Activated CD4-positive, alpha-beta T cell treated with anti-CD3 and anti-CD28 coated beads, Interleukin-2, amount 10 ng/mL, durations not matched to agents 7 days and 5 days (primary cell): ENCODE data around the gene IMPG2. TPM values are rescaled to one million over a fixed set of nuclear protein-coding genes. Genes with fewer than 3 reads are reported as not detected.
"Not testable (repeated sequence)": the region's sequence is repeated elsewhere in the genome, so short reads cannot be mapped to it uniquely, and the experiment has no call there.

ENCODE experiments used
- CTCF ChIA-PET: fragments of 350-600 bp; sonication (Branson Sonifier 250); formaldehyde crosslinking; loops from one replicate; lab custom pipeline; 2021; ENCODE audit warnings: antibody characterized with exemption; lab: Charles Lee
- POLR2A ChIA-PET: fragments of 350-600 bp; sonication (Branson Sonifier 250); formaldehyde crosslinking; loops from one replicate; lab custom pipeline; 2021; ENCODE audit warnings: antibody characterized with exemption; lab: Charles Lee
- DNase-seq: peaks from one replicate; pipeline ENCODE4 v3.0.0-alpha.2; 2020
- H3K27ac Mint-ChIP-seq: one replicate; pipeline ENCODE4 v1.8.0; 2021; ENCODE audit warnings: mild to moderate bottlenecking, moderate library complexity, mixed read lengths
- H3K27me3 Mint-ChIP-seq: one replicate; pipeline ENCODE4 v1.8.0; 2021; ENCODE audit warnings: mixed read lengths
- H3K36me3 Mint-ChIP-seq: one replicate; pipeline ENCODE4 v1.8.0; 2021; ENCODE audit warnings: low read depth, mixed read lengths
- H3K4me1 Mint-ChIP-seq: one replicate; pipeline ENCODE4 v1.8.0; 2021; ENCODE audit warnings: mixed read lengths
- H3K4me3 Mint-ChIP-seq: one replicate; pipeline ENCODE4 v1.8.0; 2021; ENCODE audit warnings: mild to moderate bottlenecking, moderate library complexity, mixed read lengths
- H3K9me3 Mint-ChIP-seq: one replicate; pipeline ENCODE4 v1.8.0; 2021; ENCODE audit warnings: mixed read lengths
- total RNA-seq, 2 experiments: library from RNA; stranded (reverse); gene quantifications; one replicate each; pipeline ENCODE4 v1.2.3, GENCODE V29; 2021

The IMPG2 gene
- under 1 TPM; 0.37 to 0.50 TPM for total RNA-seq

- CTCF ChIA-PET = no interaction called here
Measured at GRCh38 chr3:101320475-101320874, at the start of gene IMPG2. Gene IMPG2, minus strand, starts transcription at chr3:101320575. Its CDS starts 203 bp downstream, at chr3:101320372.

GRCh38 chr3:101362406-101362805 is 42.0 kb upstream of the IMPG2 start:
- CTCF ChIA-PET = no interaction called here
- H3K36me3 Mint-ChIP-seq = peaks cover 55% of the 10 kb centered on the region
- no peak overlapping the region for H3K4me3 Mint-ChIP-seq
- peaks cover 9% of the 10 kb centered on the region for H3K9me3 Mint-ChIP-seq
- no peak overlapping the region for H3K27ac Mint-ChIP-seq
- H3K27me3 Mint-ChIP-seq = no peaks in the 10 kb centered on the region
- POLR2A ChIA-PET = no interaction called here
- no peaks in the 10 kb centered on the region for H3K4me1 Mint-ChIP-seq
- no peak for DNase-seq

More at GRCh38 chr3:101320475-101320874, at the start of gene IMPG2:
- no peaks in the 10 kb centered on the region for H3K36me3 Mint-ChIP-seq
- no peak within 1 kb of the TSS for H3K4me3 Mint-ChIP-seq
- no peak within 1 kb of the TSS for H3K27ac Mint-ChIP-seq
- no peak for DNase-seq
- H3K9me3 Mint-ChIP-seq = no peaks in the 10 kb centered on the region
- POLR2A ChIA-PET = interaction anchor here (0.6 kb wide), 1 partner anchor 70 kb away, joined by 5 read pairs; no protein-coding TSS in a partner anchor
- H3K27me3 Mint-ChIP-seq = no peaks in the 10 kb centered on the region
- no peaks in the 10 kb centered on the region for H3K4me1 Mint-ChIP-seq

DNA sequence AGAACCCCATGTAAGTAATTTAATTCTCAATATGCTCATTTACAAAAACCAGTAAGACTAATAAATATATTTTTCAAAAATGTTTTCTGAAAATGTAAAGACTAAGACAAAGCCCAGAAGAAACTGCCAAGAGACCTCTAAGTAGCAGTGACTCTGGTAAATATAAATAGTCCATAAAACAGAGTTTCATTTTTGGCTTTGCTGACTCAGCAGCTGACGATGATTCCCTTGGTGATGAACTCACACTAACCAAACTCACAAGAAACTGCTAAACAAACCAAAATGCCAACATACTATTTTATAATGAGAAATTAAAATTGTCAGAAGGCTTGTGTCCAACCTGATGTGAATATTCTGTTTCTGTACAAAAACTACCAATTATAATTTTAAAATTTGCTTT is 31.5 kb upstream of the IMPG2 start:
- ChIA-PET POLR2A (no interaction called here), CTCF (no interaction called here)
- Mint-ChIP-seq H3K9me3 (peaks cover 2% of the 10 kb centered on the region), H3K4me3 (no peak overlapping the region), H3K27me3 (no peaks in the 10 kb centered on the region), H3K27ac (no peak overlapping the region), H3K4me1 (peaks cover 2% of the 10 kb centered on the region), H3K36me3 (peaks cover 22% of the 10 kb centered on the region)
- no peak for DNase-seq

- CTCF ChIA-PET = no interaction called here
- Mint-ChIP-seq H3K9me3 (no peaks in the 10 kb centered on the region), H3K4me1 (no peaks in the 10 kb centered on the region), H3K27me3 (no peaks in the 10 kb centered on the region), H3K27ac (no peak overlapping the region), H3K36me3 (peaks cover 24% of the 10 kb centered on the region), H3K4me3 (no peak overlapping the region)
- POLR2A ChIA-PET = no interaction called here
- no peak for DNase-seq
Measured at GRCh38 chr3:101340591-101340990, 20.2 kb upstream of the IMPG2 start.

DNA sequence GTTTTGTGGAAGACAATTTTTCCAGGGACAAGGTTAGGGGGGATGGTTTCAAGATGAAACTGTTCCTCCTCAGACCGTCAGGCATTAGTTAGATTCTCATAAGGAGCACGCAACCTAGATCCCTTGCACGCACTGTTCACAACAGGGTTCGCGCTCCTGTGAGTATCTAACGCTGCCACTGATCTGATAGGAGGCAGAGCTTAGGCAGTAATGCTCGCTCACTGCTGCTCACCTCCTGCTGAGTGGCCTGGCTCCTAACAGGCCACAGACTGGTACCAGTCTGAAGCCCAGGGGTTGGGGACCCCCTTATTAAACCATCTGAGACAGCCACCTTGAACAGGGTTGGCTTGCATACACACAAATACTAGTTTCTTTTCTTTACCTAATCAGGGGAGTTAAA is 13.5 kb upstream of the IMPG2 start:
- Mint-ChIP-seq H3K4me3 (no peak overlapping the region), H3K27me3 (no peaks in the 10 kb centered on the region), H3K4me1 (no peaks in the 10 kb centered on the region), H3K36me3 (peaks cover 21% of the 10 kb centered on the region), H3K9me3 (no peaks in the 10 kb centered on the region), H3K27ac (no peak overlapping the region)
- DNase-seq = no peak
- ChIA-PET CTCF (no interaction called here), POLR2A (no interaction called here)

- POLR2A ChIA-PET = no interaction called here
- DNase-seq = no peak
- peaks cover 26% of the 10 kb centered on the region for H3K36me3 Mint-ChIP-seq
- no peak overlapping the region for H3K27ac Mint-ChIP-seq
- H3K4me1 Mint-ChIP-seq = no peaks in the 10 kb centered on the region
- H3K4me3 Mint-ChIP-seq = no peak overlapping the region
- CTCF ChIA-PET = interaction anchor here (0.7 kb wide), 1 partner anchor 201 kb away, joined by 4 read pairs; no protein-coding TSS in a partner anchor
- H3K27me3 Mint-ChIP-seq = no peaks in the 10 kb centered on the region
- no peaks in the 10 kb centered on the region for H3K9me3 Mint-ChIP-seq
Measured at GRCh38 chr3:101329016-101329673, 8.8 kb upstream of the IMPG2 start.

DNA sequence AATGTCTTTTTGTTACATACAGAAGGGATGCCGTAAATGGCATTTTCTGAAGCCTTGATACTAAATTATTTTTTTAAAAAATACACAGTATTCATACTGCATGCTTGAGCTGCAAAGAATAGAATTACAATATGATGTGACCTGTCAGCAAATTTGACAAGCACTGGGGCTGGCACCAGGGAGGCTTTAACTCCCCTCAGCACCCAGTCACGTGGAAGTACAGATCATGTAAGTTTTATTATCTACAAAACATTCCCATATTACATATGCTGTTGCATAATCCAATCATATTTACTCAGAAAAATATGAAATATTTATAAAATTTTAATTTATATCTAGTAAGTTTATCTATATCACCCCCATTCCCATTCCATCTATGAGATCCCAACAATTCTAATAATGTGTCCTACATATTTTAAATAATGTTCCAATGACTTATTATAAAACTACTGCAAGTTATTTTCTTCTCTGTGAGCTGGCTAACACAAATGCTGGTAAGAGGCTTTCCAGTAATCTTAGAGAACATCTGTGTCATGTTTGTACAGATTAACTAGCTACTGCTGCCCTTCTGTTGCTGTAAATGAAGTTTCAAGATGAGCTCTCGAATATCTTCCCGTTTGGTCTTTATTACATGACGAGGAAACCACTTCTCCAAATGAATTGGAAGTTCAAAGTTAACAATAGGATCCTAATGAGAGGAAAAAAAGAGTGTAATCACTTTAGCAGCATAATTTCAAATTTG is 5.2 kb upstream of the IMPG2 start:
- ChIA-PET POLR2A (no interaction called here), CTCF (no interaction called here)
- Mint-ChIP-seq H3K36me3 (peaks cover 23% of the 10 kb centered on the region), H3K4me1 (no peaks in the 10 kb centered on the region), H3K27me3 (no peaks in the 10 kb centered on the region), H3K4me3 (no peak overlapping the region), H3K27ac (no peak overlapping the region), H3K9me3 (no peaks in the 10 kb centered on the region)
- no peak for DNase-seq

DNA sequence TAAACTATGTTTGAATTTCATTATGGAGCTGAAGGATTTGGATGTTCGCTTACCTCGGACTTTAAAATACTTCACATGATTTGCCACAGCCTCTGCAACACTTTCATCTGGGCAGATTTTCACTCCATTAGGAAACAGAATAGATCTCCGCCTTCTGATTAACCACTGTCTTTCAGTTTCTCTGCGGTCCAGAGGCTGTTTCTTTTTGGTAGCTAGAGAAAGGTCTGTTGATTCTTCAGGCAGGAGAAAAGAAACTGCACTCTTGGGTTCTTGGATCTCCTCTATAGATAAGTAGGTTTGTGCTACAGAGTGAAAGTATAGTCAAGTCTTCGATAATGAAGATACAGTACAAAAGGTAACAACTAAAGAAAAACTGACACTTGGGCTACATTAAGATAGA is 844 bp downstream of the IMPG2 start:
- POLR2A ChIA-PET = no interaction called here
- H3K9me3 Mint-ChIP-seq = no peaks in the 10 kb centered on the region

GRCh38 chr3:101312545-101312944 is 7.8 kb downstream of the IMPG2 start:
- peaks cover 19% of the 10 kb centered on the region for H3K9me3 Mint-ChIP-seq
- no peak overlapping the region for H3K4me3 Mint-ChIP-seq
- ChIA-PET CTCF (interaction anchor here (1.2 kb wide), 1 partner anchor 28 kb away, joined by 3 read pairs; no protein-coding TSS in a partner anchor), POLR2A (no interaction called here)
- H3K36me3 Mint-ChIP-seq = peaks cover 13% of the 10 kb centered on the region
- no peaks in the 10 kb centered on the region for H3K27me3 Mint-ChIP-seq
- no peaks in the 10 kb centered on the region for H3K4me1 Mint-ChIP-seq
- H3K27ac Mint-ChIP-seq = no peak overlapping the region
- DNase-seq = no peak

More for the DNA sequence above, 844 bp downstream of the IMPG2 start:
- Mint-ChIP-seq H3K27me3 (no peaks in the 10 kb centered on the region), H3K4me1 (no peaks in the 10 kb centered on the region), H3K36me3 (no peaks in the 10 kb centered on the region), H3K4me3 (no peak overlapping the region), H3K27ac (no peak overlapping the region)
- DNase-seq = no peak
- CTCF ChIA-PET = no interaction called here

GRCh38 chr3:101311676-101312075 is 8.7 kb downstream of the IMPG2 start:
- no peak overlapping the region for H3K27ac Mint-ChIP-seq
- H3K4me1 Mint-ChIP-seq = no peaks in the 10 kb centered on the region
- H3K36me3 Mint-ChIP-seq = peaks cover 16% of the 10 kb centered on the region
- H3K4me3 Mint-ChIP-seq = no peak overlapping the region
- no peak for DNase-seq
- H3K27me3 Mint-ChIP-seq = no peaks in the 10 kb centered on the region
- ChIA-PET POLR2A (no interaction called here), CTCF (interaction anchor here (0.6 kb wide), 1 partner anchor 74 kb away, joined by 5 read pairs; no protein-coding TSS in a partner anchor)
- peaks cover 23% of the 10 kb centered on the region for H3K9me3 Mint-ChIP-seq

DNA sequence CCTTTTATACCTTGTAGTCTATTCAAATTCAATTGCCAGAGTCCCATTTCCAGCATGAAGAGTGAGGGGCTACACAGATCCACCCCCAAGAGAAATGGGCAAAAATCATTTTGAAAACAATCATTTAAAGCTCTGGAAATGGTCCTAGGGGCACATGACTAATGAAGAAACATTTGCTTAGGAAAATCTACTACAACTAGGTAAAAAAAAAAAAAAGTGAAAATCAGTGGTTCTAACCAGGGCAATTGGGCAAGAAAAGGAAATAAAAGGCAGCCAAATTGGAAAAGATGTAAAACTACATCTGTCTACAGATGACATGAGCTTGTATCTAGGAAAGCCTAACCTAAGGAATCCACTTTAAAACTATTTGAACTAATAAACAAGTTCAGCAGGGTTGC is 9.4 kb downstream of the IMPG2 start:
- no peak for DNase-seq
- Mint-ChIP-seq H3K27me3 (no peaks in the 10 kb centered on the region), H3K4me3 (no peak overlapping the region), H3K4me1 (no peaks in the 10 kb centered on the region), H3K36me3 (peaks cover 18% of the 10 kb centered on the region), H3K9me3 (peaks cover 25% of the 10 kb centered on the region), H3K27ac (no peak overlapping the region)
- ChIA-PET POLR2A (no interaction called here), CTCF (interaction anchor here (0.6 to 1.2 kb wide), 2 partner anchors 10 to 75 kb away, joined by 5 read pairs; no protein-coding TSS in a partner anchor)

GRCh38 chr3:101308147-101308772 is 12.1 kb downstream of the IMPG2 start:
- H3K4me1 Mint-ChIP-seq, POLR2A ChIA-PET, CTCF ChIA-PET, H3K27me3 Mint-ChIP-seq, H3K4me3 Mint-ChIP-seq, DNase-seq, H3K27ac Mint-ChIP-seq: not testable (repeated sequence)
- peaks cover 25% of the 10 kb centered on the region for H3K9me3 Mint-ChIP-seq
- H3K36me3 Mint-ChIP-seq = peaks cover 18% of the 10 kb centered on the region

DNA sequence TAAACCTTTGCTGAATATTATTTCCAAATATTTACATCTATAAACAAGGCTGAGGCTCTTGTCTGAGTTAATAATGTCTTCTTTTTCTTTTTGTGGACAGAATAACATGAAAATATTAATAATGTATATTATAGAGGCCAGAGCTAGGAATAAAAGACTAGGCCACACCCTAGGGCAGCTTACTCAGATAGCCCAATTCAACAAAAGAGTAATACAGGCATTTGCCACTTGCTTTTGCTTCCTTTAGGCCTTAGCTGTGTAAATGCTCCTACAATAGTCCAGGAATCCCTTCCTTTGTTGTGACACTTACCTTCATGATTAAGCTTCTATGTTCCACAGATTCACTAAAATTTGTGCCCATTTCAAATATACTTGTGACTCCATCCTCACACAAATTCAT is 16.5 kb downstream of the IMPG2 start:
- ChIA-PET POLR2A (no interaction called here), CTCF (no interaction called here)
- DNase-seq = no peak
- Mint-ChIP-seq H3K36me3 (peaks cover 8% of the 10 kb centered on the region), H3K9me3 (peaks cover 22% of the 10 kb centered on the region), H3K4me3 (no peak overlapping the region), H3K4me1 (peaks cover 2% of the 10 kb centered on the region), H3K27me3 (no peaks in the 10 kb centered on the region), H3K27ac (no peak overlapping the region)
